Measurements from ENCODE around the gene NCOA6.
"Not testable (repeated sequence)": the region's sequence is repeated elsewhere in the genome, so short reads cannot be mapped to it uniquely, and the experiment has no call there.

NCOA6 gene

DNA sequence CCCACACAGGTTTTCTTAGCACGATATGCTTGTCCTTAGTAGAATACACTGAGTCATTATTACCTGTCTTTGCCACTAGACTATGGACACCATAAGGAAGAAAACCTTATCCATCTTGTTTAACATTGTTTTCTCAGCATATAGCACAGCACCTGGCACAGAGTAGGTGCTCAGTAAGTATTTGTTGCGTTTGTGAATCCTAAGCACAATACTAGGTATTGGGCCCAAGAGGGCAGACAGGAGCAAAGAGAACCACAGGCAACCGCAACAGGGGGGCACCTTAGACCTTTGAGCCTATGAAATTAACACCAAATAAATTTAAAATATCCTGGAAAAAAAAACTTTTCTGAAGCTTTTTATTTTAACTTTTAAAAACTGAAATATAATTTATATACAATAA lies 3.7 kb upstream of the NCOA6 start:
- DNase-seq (ENCODE audit: low read depth, low spot score) = no peak

DNA sequence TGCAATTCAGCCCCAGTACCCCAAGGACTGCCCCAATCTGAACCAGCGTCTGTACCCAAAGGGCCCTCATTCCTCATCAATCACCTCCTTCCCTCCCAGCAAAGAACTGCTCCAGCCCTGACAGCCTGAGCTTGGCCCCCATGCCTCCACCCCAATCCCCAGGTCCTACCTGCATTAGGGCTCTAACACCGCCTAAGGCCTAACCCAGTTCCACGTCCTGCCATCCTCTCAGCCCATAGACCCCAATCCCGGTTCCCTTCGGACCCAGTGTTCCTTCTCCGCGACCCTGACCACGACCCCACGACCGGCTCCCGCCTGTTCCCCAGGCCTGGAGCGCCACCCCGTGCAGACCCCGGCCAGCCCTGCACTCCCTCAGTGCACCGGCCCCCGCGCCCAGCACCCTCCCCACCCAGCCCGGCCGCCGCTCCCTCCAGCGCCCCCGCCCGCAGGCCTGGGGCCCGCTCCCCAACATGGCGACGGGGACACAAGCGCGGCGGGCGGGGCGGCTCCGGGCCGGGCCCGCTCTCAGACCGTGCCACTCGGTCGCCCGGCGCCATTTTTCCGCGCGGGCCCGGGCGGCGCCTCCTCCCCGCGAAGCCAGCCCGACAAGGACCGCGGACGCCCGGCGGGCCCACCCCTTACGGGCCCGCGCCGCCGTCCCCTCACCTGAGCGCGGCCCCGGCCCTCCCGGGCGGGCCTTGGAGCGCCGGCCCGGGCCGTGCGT lies 483 bp downstream of the NCOA6 start:
- DNase-seq (ENCODE audit: low read depth, low spot score) = peak; percentile 37

DNA sequence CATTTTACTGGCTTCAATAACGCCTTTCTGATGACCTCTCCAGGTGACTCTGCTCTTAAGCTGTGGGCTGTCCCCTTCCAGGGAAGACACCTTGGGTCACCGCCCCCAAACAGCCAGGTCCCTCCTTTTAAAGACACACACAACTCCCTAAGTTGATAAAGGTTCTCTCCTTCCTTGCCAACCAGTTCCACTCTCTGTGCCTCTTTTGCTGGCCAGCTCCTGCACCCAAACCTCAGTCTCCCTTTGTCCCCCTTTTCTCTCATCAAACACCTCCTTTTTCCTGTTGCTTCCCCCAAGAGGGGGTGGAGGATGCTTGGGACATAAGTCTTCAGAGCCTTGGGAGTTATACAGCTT lies 1.0 kb downstream of the NCOA6 start:
- peak; percentile 42 for DNase-seq (ENCODE audit: low read depth, low spot score)

DNA sequence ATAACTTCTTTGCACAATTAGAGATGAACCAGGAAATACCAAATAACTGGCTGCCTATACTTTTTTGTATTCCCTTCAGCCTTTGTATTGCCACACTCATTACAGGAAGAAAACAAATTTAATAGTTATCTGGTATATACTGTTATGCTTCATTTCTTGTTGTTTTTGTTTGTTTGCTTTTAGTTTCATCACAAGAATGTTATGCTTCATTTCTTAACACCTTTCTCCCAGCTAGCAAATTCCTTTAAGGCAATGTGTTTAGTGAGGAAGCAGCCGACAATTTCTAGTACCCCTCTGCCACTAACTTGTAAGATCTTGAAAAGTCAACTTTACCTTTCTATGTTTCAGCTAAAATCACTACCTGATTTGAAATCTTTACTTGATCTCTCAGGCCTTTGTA lies 1.4 kb downstream of the NCOA6 start:
- no peak for DNase-seq (ENCODE audit: low read depth, low spot score)

DNA sequence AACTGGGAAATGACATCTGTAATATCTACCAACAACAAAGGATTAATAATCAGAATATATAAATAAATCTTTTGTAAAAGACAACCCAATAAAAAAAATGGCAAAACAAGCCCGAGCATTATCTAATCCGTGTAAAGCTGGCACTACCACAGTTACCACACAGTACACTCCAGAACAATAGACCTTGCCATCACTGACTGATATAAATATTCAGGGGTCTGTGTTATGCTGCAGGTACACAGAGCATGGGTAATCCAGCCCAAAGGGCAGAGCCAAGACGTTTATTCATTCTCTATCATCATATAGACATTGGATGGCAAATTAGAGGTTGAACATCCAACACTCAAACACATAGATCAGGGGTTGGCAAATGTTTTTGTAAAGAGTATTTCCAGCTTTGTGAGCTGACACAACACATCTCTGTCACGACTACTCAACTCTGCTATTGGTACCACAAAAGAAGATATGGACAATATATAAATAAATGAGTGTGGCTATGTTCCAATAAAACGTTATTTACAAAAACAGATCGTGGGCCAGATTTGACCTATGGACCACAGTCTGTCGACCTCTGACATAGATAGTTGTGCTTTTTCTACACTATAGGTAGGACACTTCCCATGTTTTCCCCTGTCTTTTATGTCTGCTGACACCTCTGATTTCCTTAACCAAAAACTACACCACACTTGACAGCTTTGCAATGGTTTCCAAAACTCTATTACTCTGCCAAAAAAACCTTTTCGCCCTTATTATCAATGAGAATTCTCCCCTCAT lies 4.5 kb downstream of the NCOA6 start:
- no peak for DNase-seq (ENCODE audit: low read depth, low spot score)

DNA sequence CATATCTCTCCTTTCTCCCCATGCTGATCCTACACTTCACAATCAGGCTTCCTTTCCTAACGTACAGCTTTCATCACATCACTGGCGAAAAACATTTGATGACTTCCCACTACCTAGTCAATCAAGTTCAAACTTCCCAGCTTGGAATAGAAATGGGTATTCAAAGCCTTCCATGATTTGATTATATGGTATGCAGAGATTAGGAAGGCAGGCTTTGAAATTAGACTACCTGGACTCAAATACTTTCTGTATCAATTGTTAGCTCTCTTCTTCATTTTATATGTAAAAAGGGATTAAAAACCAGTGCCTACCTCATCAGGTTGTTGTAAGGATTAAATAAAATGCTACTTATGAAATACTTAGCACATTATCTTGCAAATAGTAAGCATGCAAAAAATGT lies 7.7 kb downstream of the NCOA6 start:
- no peak for DNase-seq (ENCODE audit: low read depth, low spot score)

DNA sequence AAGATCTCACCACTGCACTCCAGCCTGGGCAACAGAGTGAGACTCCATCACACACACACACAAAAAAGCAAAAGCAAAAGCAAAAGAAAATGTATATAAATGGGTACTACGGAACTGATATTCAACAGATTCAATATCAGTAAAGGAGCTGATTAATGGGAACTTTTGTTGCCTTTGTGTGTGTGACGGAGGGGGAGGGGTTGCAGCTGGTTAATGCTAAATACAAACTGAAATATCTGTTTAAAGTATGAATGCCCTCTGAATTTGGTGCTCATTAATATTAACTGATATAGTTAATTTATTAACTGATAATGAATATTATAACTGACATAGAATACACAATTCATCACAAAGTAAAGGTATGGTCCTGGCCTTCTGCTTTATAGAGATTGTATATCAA lies 8.4 kb downstream of the NCOA6 start:
- no peak for DNase-seq (ENCODE audit: low read depth, low spot score)

DNA sequence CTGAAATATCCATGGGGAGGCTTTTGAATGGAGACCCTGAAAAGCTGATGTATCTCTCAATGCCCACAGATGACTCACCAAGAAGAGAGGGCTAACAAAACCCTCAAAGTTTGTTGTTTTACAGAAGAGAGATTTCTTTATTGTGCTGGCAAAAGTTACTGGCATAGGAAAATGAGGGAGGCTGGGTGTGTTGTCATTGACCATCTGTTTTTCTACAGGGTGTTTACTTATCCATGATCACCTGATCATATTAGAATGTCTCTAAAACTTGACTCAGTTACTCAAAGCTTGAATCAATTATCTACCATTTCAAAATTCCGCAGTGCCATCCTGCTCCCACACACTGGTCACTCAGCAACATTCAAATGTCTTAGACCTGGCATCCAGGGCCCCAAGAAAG lies 9.8 kb downstream of the NCOA6 start:
- DNase-seq (ENCODE audit: low read depth, low spot score) = no peak

DNA sequence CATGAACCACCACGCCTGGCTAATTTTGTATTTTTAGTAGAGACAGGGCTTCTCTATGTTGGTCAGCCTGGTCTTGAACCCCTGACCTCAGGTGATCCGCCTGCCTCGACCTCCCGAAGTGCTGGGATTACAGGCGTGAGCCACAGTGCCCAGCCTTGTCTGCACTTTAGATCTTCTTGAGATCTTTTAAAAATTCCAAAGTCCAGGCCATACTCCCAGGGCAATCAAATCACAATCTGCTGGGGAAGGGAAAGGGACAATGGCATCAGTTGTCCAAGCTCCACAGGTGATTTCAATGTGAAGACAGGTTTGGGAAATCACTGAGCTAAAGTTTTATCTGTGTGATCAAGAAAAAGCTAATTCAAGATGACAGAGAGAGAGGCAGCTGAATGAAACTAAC lies 16.9 kb downstream of the NCOA6 start:
- DNase-seq (ENCODE audit: low read depth, low spot score) = no peak

DNA sequence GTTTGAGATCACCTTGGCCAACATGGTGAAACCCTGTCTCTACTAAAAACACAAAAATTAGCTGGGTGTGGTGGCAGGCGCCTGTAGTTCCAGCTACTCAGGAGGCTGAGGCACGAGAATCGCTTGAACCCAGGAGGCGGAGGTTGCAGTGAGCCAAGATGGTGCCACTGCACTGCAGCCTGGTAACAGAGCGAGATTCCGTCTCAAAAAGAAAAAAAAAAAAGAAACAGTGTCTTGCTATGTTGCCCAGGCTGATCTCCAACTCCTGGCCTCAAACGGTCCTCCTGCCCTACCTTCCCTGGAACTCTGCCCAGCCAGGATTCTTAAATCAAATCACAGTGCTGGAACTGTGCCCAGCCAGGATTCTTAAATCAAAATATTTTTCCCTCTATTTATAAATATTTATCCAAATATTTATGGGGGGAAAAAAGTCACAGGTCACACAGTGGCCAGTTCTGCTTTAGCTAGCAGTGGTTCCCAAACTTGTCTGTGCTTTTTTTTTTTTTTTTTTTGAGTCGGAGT lies 17.4 kb downstream of the NCOA6 start:
- DNase-seq (ENCODE audit: low read depth, low spot score) = not testable (repeated sequence)

DNA sequence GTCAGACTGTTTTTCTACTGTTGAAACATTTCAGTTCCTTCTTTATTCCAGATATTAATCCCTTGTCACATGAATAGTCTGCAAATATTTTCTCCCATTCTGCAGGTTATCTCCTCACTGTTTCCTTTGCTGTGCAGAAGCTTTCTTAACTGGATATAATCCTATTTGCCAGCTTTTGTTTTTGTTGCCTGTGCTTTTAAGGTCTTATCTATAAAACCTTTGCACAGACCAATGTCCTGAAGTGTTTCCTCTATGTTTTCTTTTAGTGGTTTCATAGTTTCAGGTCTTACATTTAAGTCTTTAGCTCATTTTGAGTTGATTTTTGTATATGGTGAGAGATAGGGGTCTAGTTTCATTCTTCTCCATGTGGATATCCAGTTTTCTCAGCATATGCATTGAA lies 19.2 kb downstream of the NCOA6 start:
- no peak for DNase-seq (ENCODE audit: low read depth, low spot score)

DNA sequence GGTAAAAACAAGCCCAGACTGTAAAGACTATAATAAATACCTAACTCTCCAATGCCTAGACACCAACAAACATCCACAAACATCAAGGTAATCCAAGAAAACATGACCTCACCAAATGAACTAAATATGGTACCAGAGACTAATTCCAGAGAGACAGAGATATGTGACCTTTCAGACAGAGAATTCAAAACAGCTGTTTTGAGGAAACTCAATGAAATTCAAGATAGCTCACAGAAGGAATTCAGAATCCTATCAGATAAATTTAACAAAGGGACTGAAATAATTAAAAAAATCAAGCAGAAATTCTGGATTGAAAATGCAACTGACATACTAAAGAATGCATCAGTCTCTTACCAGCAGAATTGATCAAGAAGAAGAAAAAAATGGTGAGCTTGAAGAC lies 26.6 kb downstream of the NCOA6 start:
- no peak for DNase-seq (ENCODE audit: low read depth, low spot score)

DNA sequence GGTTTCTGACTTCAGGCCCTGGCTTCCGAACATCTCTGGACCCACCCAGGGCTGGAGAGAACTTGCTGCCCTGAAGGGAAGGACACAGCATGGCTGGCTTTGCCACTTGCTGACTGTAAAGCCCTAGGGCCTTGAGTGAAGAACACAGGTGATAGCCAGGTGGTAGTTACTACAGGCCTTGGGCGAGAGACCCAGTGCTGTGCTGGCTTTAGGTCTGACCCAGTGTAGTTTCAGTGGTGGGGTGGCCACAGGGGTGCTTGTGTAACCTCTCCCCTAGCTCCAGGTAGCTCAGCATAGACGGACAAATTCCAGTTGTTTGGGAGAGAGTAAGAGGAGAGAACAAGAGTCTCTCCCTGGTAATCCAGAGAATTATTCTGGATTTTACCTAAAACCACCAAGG lies 27.1 kb downstream of the NCOA6 start:
- DNase-seq (ENCODE audit: low read depth, low spot score) = no peak

DNA sequence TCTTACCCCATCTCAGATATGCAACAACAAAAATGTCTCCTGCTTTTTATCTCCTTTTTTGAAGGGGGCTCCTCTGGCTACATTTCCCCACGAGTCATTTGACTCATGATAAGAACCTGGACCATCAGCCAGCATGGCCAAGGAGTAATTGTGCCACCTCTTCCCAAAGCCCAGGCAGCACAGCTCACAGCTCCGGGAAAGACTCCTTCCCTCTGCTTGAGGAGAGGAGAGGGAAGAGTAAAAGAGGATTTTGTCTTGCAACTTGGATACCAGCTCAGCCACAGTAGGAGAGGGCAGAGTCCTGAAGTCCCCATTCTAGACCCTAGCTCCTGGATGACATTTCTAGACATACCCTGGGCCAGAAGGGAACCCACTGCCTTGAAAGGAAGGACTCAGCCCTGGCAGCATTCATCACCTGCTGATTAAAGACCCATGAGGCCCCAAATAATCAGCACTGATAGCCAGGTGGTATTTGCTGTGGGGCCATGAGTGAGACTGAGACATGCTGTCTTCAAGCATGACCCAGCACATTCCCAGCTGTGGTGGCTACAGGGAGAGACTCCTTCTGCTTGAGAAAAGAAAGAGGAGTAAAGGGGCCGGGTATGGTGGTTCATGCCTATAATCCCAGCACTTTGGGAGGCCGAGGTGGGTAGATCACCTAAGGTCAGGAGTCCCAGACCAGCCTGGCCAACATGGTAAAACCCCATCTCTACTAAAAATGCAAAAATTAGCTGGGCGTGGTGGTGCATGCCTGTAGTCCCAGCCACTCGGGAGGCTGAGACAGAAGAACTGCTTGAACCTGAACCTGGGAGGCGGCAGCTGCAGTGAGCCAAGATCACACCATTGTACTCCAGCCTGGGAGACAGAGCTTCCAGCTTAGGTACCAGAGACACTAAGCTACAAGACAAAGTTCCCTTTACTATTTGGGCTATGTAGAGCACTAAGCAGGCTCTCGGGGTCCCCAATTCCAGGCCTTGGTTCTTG lies 28.1 kb downstream of the NCOA6 start:
- no peak for DNase-seq (ENCODE audit: low read depth, low spot score)

DNA sequence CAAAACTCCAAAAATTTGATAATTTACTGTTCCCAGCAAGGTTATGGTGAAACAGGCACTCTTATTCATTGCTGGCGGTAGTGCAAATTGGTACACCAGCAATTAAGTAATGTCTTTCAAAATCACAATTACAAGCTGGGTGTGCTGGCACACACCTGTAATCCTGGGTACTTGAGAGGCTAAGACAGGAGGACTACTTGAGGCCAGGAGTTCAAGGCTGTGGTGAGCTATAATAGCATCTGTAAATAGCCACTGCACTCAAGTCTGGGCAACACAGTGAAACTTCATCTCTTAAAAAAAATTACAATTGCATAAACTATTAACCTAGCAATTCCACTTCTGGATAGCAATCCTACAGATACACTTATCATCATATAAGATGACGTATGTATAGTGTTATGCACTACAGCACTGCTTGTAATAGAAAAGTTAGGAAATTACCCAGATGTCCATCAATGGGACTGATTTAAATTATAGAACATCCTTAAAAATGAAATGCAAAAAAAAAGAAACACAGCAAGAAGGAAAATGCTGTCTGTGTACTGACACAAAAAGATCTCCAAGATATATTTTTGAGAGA lies 31.4 kb downstream of the NCOA6 start:
- no peak for DNase-seq (ENCODE audit: low read depth, low spot score)

DNA sequence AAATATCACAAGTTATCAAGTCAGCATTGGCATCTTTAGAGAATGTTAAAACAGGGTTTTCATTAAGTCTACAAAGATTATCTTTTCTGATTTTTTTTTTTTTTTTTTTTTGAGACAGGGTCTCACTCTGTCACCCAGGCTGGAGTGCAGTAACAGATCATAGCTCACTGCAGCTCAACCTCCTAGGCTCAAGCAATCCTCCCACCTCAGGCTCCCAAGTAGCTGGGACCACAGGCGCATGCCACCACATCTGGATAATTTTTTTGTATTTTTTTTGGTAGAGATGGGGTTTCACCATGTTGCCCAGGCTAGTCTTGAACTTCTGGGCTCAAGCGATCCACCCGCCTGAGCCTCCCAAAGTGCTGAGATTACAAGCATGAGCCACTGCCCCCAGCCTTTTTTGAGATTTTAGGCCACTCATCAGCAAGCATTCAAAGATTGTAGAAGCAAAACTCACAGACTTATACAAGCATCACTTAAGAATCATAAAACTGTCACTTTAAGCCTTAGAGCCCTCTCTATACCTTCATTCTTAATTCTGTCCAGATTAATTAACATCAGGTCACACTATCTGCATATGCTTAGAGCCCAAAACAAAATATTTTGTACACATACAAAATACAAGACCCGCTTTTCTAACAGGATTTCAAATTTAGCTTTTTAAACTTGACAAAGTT lies 32.6 kb downstream of the NCOA6 start:
- no peak for DNase-seq (ENCODE audit: low read depth, low spot score)

DNA sequence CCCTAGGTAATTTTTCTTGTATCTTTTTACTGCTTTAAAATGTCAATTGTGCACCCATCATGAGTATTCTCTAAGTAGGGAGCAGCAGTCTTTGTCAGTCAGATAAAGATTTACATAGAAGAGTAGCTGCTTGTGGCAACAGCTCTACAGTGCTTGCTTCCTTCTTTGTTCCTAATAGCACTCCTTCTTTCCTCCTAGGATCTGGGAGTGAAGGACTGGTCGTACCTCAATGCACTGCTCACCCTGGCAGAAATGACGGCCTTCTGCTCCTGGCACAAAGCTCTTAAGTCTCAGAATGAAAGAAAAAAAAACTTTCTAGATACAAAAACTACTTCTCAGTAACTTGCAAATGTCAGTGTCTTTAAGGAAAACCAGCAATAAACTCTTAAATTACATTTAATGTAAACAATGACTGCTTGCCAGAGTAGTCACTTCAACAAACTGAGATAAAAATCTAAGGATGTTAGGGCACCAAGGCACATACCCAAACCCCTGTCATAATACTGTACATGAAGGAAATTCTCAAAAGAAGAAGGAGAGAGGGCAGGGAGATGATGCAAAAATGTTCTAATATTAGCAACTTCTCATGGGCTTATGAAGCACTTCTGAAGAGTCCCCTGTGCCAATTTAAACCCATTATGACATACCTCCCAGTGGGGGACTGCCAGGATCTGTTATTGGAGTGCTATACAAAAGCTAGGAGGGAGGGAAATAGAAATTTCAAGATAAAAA lies 34.0 kb downstream of the NCOA6 start:
- DNase-seq (ENCODE audit: low read depth, low spot score) = no peak

DNA sequence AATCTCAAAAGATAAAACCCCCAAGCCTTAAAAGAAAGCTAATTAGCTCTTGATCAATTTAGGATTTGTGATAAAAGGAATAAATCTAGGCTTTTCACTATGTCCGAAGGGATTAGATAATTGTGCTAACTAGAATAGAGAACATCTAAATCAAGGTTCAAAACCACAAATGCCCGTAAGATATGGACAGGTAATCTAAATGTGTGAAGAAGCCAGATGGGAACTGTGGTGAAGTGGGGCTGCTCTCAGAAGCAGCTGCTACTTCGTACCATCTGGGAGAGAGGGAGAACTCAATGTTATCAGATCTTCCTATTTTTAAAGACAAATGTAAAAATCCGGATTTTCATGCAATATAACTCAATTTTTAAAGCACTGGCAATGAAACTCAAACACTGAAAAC lies 44.2 kb downstream of the NCOA6 start:
- DNase-seq (ENCODE audit: low read depth, low spot score) = no peak

DNA sequence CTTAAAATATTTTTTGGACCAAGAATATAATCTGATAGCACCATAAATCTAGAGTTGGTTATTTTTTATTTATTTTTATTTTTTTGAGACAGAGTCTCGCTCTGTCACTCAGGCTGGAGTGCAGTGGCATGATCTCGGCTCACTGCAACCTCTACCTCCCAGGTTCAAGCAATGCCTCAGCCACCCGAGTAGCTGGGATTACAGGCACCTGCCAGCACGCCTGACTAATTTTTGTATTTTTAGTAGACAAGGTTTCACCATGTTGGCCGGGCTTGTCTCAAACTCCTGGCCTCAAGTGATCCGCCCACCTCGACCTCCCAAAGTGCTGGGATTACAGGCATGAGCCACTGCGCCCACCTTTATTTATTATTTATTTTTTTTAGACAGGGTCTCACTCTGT lies 45.2 kb downstream of the NCOA6 start:
- not testable (repeated sequence) for DNase-seq (ENCODE audit: low read depth, low spot score)

DNA sequence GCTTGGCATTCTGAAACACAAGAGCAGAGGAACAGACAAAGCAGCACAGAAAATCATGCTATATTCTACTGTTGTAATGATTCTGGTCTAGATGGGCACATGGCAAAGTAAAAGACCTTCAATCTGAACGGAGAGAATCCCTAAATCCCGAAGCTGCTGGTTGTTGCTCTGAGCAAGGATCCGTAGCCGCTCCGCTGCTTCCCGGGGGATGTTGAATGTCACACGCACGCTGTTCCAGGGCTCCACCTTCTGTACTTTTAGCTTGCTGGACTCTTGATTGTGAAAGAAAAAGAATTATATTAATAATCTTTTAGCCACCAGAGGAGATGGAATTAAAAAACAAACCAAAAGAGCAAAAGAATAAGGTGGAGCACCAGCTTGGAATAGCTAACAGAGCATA lies 49.3 kb downstream of the NCOA6 start:
- DNase-seq (ENCODE audit: low read depth, low spot score) = no peak
